ENCODE data around the gene RFLNA. TPM values are rescaled to one million over a fixed set of nuclear protein-coding genes. Genes with fewer than 3 reads are reported as not detected.

The RFLNA gene
- total and polyA plus RNA-seq, 11 donors, result 0.06 to 0.63 (median 0.22) TPM; not detected in 5

DNA sequence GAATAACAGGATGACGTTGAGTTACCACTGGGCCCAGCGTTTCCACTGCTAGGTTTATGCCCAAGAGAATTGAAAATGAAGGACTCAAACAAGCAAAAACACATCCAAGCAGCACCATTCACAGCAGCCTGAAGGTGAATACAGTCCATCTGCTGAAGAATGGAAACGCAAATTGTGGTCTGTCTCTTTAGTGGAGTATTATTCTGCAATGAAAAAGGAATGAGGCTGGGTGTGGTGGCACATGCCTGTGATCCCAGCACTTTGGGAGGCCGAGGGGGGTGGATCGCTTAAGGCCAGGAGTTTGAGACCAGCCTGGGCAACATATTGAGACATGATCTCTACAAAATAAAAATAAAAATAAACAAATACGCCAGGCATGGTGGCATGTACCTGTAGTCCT, 41.9 kb upstream of the RFLNA start:
- DNase-seq, result no peak
- no peak overlapping the region for H3K4me3 ChIP-seq
- no peak for ATAC-seq
- peaks cover 0 to 1% (median 0%) of the 10 kb centered on the region in 12 donors for H3K9me3 ChIP-seq
- WGBS, 4 donors, result 96 to 98% (median 97%) methylated on average over 6 of the region's 6 CpGs
- peaks cover 0 to 4% (median 0%) of the 10 kb centered on the region in 12 donors for H3K4me1 ChIP-seq
- no peak for TF ChIP-seq CTCF (IDR thresholded peaks at IDR 0.05)
- TF ChIP-seq POLR2A (IDR thresholded peaks at IDR 0.05), result no peak
- intact Hi-C loops (cut with DNase I), result no loop called here
- no peak overlapping the region for H3K27ac ChIP-seq
- H3K27me3 ChIP-seq, result peaks cover 0 to 16% (median 5%) of the 10 kb centered on the region in 9 donors
- no peaks in the 10 kb centered on the region for H3K36me3 ChIP-seq

DNA sequence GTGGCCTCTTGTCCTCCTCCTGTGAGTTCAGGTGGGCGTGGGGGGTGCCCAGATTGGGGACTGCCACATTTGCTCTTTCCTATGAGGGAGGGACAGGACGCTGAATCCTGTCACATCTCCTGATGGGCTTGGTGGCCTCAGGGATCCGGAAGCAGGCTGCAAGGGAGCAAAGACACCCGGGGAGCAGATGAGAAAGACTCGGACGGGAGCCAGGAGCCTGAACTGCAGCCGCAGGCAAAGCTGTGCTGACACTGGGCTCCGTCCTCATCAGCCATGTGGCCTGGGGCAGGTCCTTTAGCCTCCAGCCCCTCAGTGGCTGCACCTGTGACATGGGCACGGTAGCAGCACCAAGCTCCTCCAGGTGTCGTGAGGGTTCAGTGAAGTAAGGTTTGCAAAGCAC, 40.8 kb upstream of the RFLNA start:
- H3K9me3 ChIP-seq, result no peaks in the 10 kb centered on the region
- intact Hi-C loops (cut with DNase I), result no loop called here
- 69 to 86% (median 78%) methylated on average over 10 of the region's 10 CpGs for WGBS, 4 donors
- no peaks in the 10 kb centered on the region for H3K36me3 ChIP-seq
- peaks cover 0 to 4% (median 0%) of the 10 kb centered on the region in 12 donors for H3K4me1 ChIP-seq
- H3K27me3 ChIP-seq, result peaks cover 0 to 18% (median 6%) of the 10 kb centered on the region in 9 donors
- TF ChIP-seq CTCF (IDR thresholded peaks at IDR 0.05), result no peak
- no peak for ATAC-seq
- no peak overlapping the region for H3K27ac ChIP-seq
- no peak overlapping the region for H3K4me3 ChIP-seq
- DNase-seq, result no peak

DNA sequence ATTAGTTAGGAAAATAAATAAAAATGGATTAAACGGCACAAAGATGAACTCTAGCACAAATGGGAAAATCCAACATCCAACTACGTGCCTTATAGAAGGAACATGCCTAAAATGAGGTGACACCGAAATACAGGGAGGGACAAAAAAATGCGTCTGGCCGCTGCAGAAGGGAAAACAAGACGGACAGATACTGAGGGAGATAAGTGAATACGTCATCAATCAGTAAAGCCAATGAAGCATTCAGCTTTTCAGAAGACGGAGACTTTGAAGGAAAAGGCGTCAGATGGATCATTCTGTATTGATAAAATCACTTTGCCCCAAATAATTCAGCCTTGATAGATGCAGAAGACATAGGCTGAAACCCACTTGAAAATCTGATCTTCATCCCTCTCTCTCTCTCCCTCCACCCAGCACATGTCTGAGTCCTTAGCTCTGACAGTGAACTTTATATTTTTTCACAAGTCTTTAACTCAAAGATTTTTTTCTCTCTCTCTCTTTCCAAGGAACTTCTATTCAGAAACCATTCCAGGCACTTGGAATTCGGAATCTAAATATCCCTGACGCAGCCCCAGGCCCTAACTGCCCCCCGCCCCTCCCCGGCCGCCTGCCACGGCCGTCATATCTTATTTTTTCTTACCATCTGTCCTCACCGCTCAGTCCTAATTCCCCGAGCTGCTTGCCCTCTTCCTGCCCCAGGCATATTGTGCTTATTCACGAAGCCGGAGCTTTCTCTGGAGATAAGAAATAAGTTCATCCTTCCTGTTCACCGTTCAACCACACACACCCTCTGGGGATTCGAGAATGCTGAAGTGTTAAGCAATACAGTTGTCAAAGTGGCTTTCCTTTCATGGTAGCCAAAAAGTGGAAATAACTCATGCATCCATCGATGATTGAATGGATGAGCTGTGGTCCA, 35.5 kb upstream of the RFLNA start:
- no peaks in the 10 kb centered on the region for H3K36me3 ChIP-seq
- peaks cover 0 to 4% (median 0%) of the 10 kb centered on the region in 12 donors for H3K4me1 ChIP-seq
- WGBS, 4 donors, result 42 to 44% (median 43%) methylated on average over 23 of the region's 23 CpGs
- H3K4me3 ChIP-seq, result no peak overlapping the region
- H3K9me3 ChIP-seq, result no peaks in the 10 kb centered on the region
- ATAC-seq, result no peak
- DNase-seq, result no peak
- H3K27me3 ChIP-seq, result peaks cover 0 to 15% (median 6%) of the 10 kb centered on the region in 9 donors
- intact Hi-C loops (cut with DNase I), result no loop called here
- no peak overlapping the region for H3K27ac ChIP-seq
- TF ChIP-seq POLR2A (IDR thresholded peaks at IDR 0.05) (no peak), CTCF (IDR thresholded peaks at IDR 0.05) (no peak)

DNA sequence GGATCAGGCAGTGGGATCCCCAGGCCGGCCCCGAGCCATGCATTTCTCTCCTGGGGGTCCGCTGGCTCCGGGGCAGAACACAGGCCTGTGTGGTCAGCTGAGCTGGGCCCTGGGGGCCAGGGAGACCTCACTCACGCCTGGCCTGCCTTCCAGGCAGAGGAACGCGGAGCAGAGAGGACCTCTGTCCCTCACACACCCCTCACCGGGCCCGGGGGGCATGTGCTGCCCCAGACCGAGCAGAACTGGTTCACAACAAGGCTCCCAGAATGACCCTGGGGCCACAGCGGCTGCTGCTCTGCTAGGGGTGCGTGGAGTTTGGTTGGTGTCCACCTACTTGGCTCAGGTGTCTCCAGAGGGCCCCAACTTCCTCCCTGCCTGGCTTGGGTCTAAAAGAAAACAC, 33.0 kb upstream of the RFLNA start:
- 94 to 97% (median 95%) methylated on average over 6 to 12 of the region's 12 CpGs for WGBS, 4 donors
- intact Hi-C loops (cut with DNase I), result no loop called here
- no peak for DNase-seq

More for the DNA sequence above, 33.0 kb upstream of the RFLNA start:
- ATAC-seq, result peak in 1 of 4 donors; percentile 13
- Histone ChIP-seq H3K27me3 (peaks cover 0 to 12% (median 0%) of the 10 kb centered on the region in 9 donors), H3K4me3 (no peak overlapping the region), H3K9me3 (no peaks in the 10 kb centered on the region), H3K27ac (no peak overlapping the region), H3K36me3 (no peaks in the 10 kb centered on the region), H3K4me1 (peaks cover 0 to 5% (median 0%) of the 10 kb centered on the region in 12 donors)
- no peak for TF ChIP-seq CTCF (IDR thresholded peaks at IDR 0.05)
- no peak for TF ChIP-seq POLR2A (IDR thresholded peaks at IDR 0.05)
